Left lobe of liver (tissue), 2 donors: ENCODE results near the gene CUEDC1. TPM values are rescaled to one million over a fixed set of nuclear protein-coding genes. Genes with fewer than 3 reads are reported as not detected.

Experiments used
- ATAC-seq: fragments of 200-7000 bp; cut with Tn5 transposase; one replicate; pipeline ENCODE4 v1.9.1; 2020; ENCODE audit warnings: mild to moderate bottlenecking, moderate library complexity
- DNase-seq: peaks from one replicate; pipeline ENCODE4 v3.0.0-alpha.2; 2020; ENCODE audit warnings: low spot score
- total RNA-seq: library from RNA; stranded (reverse); gene quantifications from one replicate; pipeline ENCODE4 v1.2.1, GENCODE V29; 2021
- donor health status: DM: no; HTN: no; CAD: no; lungs with moderate emphysema.
- donor health status: DM: no; HTN: yes; CAD: no.

CUEDC1 gene, protein sequence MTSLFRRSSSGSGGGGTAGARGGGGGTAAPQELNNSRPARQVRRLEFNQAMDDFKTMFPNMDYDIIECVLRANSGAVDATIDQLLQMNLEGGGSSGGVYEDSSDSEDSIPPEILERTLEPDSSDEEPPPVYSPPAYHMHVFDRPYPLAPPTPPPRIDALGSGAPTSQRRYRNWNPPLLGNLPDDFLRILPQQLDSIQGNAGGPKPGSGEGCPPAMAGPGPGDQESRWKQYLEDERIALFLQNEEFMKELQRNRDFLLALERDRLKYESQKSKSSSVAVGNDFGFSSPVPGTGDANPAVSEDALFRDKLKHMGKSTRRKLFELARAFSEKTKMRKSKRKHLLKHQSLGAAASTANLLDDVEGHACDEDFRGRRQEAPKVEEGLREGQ
- total RNA-seq: 8.1 TPM

- DNase-seq (peak; percentile 80), ATAC-seq (peak; percentile 86)
Measured at GRCh38 chr17:57955183-57955931, at the start of gene CUEDC1. CUEDC1 (minus strand) TSS chr17:57955412; CDS start chr17:57885564, 69,848 bp downstream.

DNA sequence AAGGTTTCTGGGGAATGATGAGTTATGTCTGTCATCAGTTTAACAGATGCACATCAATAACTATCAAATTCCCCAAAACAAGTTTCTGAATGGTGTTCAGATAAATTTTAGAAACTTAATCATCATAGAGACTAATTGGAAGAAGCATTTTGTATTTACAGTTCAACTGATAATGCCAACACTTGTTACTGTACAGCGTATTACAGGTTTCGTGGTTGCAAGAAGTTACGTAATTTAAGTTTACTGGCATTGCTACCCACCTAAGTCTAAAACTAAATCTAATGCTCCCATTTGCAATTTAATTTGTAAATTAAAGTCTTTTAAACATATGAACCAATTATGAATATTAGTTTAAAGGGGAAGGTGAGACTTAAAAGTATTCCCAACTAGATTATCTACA is 48.8 kb upstream of the CUEDC1 start:
- no peak for ATAC-seq
- no peak for DNase-seq

DNA sequence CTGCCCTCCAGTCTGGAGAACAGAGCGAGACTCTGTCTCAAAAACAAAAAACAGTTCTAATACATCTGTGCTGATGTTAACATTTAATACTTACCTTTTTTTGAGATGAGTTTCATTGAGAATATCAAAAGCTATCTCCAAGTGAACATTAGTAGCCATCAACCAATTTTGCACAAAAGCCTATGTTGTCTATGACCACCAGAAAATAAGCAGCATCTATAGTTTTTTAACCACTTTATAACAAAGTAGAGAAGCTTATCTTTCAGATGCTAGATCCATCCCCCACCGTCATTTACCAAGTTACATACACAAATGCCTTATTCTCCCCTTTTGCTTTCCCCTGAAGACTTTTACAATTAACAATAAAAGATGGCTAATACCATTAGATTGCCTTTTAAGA is 47.8 kb upstream of the CUEDC1 start:
- DNase-seq (no peak), ATAC-seq (no peak)

- ATAC-seq: no peak
- no peak for DNase-seq
Measured at GRCh38 chr17:58002154-58002948, 47.1 kb upstream of the CUEDC1 start.

DNA sequence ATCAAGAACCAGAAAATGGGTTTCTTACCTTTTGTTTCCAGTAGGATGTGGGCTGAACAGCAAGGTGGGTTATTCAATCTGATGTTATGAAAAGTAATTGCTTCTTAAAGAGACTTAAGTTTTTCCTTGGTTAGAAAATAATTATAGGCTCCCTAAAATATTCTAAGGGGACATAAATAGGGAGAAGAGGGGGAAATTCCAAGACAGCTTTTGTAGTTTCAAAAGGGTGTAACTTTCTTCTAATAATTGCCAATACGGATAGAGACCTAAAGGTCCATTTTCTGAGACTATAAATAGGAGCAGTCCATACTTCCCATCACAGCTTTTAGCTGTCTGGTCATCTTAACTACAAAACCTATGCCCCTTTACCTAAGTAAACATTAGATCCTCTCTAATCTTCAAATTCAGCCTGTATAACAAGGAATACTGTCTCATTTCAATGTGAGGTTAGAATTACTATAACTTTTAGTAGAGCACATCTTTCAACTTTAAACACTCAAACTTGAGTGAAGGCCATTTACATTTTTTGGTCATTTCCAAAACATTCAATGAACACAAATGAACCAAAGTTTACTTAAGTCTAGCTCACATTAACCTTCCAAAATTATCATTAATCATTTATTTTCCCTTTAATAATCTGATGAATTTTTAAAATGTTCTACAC is 46.4 kb upstream of the CUEDC1 start:
- ATAC-seq (no peak), DNase-seq (no peak)

GRCh38 chr17:57999496-58000017 is 44.3 kb upstream of the CUEDC1 start:
- peak; percentile 76 for ATAC-seq
- DNase-seq: no peak

DNA sequence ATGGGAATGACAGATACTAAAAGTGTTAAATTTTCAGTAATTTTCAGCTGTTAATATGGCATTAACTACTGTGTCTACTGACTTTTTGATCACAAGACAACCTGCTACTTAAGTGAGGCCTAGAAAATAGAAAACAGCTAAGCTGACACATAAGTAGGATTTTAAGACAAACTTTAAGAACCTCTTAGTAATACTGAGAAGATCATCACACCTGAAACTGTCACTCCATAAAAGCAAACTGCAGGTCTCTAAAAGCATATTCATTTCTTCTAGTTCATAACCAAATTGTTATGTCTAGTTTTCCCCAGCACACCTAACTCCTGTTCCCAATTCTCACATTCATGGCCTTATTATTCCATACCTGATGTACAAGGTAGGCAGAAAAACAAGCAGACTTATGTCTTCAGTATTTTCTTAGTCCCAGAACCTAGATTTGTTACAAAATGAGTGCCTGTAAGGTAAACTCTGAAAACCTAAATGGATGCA is 43.8 kb upstream of the CUEDC1 start:
- ATAC-seq: no peak
- DNase-seq: no peak

- ATAC-seq: no peak
- no peak for DNase-seq
Measured at GRCh38 chr17:57997085-57997809, 42.0 kb upstream of the CUEDC1 start.

GRCh38 chr17:57995076-57995956 is 40.1 kb upstream of the CUEDC1 start:
- DNase-seq (peak; percentile 61), ATAC-seq (peak; percentile 95)

DNA sequence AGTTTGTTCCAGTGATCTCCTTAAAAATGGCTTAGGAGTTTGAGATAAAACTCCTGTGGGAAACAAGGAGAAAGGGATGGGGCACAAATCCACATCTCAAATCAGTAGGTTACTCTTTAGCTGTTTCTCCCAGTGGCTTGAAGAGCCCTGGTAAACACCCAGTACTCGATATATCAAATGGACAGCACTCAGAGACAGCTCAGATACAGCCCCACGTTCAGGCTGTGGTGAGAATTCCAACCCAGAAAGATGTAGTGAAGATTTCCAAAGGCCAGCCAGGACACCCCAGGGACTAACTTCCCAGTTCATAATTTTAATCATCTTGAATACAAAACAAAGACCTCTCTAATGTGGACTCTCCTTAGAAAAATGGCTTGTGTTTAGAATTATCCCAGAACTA is 39.2 kb upstream of the CUEDC1 start:
- no peak for DNase-seq

DNA sequence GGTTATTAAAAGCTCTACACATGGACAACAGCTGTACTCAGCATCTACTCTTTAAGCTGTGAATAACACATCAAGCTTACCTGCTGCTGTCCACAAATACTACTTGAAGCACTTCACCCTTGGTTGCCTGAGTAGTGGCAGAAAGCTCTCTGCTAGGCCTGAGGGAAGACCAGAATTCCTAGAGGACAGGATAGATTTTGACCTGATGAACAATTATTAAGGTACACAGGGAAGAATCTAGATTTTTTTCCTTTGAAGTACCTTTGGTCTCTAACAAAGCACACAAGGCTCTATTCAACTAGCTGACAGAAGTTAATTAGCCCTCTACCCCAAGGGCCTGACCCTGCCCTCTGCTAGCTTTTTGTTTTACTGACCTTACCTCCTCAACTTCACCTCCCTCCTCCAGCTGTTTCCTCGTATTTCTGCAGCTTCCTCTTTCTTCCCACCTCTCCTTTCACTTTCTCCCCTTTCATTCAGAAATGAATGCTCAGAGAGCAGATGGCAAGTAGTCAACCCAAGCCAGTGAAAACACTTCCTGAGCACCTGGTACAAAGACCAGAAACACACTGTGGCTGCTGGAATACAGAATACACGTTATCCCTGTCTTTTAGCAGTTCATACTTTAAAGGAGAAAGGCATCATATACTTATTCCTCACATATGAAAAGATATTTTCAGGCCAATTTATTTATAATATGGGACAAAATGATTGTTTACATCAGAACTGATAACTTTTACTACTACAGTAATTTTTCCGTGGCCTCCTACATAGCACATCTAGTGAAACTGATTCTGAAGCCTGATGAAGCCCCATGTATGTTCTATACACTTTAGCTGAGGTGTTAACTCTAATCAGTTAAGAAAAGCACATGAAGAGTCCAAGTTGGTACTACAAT is 38.5 kb upstream of the CUEDC1 start:
- DNase-seq: no peak

More for the DNA sequence above, 39.2 kb upstream of the CUEDC1 start:
- ATAC-seq: no peak

GRCh38 chr17:57991537-57991936 is 36.3 kb upstream of the CUEDC1 start:
- DNase-seq (no peak), ATAC-seq (no peak)

More for the DNA sequence above, 38.5 kb upstream of the CUEDC1 start:
- no peak for ATAC-seq

DNA sequence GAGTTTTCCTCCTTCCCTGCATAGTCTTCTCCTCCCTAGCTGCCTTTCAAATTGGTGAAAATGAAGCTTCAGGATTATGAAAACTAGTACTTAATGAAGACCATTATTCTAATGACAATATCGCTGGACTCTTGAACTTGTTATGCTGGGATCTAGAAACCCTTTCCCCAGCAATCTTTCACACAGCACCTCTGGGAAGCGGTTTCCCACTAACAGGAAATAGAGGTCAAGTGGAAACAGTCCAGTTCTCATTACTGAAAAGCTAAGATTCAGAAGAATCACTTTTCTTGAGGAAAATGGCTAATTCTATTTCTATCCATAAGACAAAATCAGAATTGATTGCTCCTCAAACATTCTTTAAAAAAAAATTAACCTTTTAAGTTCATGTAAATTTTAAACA is 34.8 kb upstream of the CUEDC1 start:
- no peak for ATAC-seq

DNA sequence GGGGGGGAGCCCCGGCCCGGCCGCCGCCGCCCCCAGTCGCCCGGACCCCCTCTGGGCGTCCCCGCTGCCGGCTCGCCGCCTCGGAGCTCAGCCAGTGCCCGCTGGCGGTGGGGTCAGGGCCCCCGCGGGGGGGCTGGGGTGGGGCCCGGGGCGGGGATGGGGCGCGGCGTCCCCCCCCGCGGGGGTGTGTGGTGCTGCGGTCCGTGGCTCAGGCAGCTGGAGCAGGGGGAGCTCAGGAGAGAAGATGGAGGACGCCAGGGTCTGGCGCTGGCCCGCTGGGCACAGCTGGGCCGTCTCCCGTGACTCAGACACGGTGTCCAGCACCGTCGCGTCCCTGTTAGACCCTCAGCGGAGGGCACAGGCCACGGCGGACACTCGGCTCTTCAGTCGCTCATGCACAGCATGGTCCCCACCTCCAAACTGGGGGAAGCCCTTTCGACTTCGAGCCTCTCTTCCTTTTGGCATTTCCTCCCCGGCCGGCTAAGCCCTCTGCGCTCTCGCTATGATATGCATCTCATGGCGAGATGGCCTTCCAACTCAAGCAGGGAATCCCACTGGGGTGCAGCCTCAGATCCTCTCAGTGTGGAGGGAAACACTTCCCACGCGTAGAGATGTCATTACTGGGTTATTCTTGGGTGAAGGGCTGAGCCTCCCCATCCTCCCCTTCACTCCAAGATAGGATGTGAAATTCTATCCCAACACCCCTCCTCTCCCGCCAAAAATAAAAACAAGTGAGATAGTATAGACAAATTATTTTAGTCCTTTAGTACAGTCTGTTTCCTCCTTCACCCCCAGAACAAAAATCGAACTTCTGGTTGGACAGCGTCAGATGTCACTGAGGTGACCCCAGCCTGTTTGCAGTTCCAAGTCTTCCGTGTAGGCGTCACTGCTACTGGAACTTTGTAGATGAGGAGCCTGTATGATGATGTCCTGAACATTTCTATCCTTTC is 33.4 kb upstream of the CUEDC1 start:
- DNase-seq: peak; percentile 80
- ATAC-seq: peak; percentile 81

More for the DNA sequence above, 34.8 kb upstream of the CUEDC1 start:
- no peak for DNase-seq

GRCh38 chr17:57987581-57988300 is 32.5 kb upstream of the CUEDC1 start, which contains the start of gene VEZF1:
VEZF1 (minus strand) TSS chr17:57988254; CDS start chr17:57988111, 143 bp downstream.
- DNase-seq (no peak), ATAC-seq (peak; percentile 74)
